Neural cell (in vitro differentiated cells): ENCODE results near the gene PLEKHM3. TPM values are rescaled to one million over a fixed set of nuclear protein-coding genes. Genes with fewer than 3 reads are reported as not detected.

Experiments used
- H2AFZ ChIP-seq: fragments of 200-600, 300-800 bp; sonication (generic), shearing (Covaris generic); 2 replicates; pipeline ENCODE4 v1.6.0; 2014; ENCODE audit warnings: low read depth, mild to moderate bottlenecking, antibody characterized with exemption, low read length, moderate library complexity
- H3F3A ChIP-seq: fragments of 200-600 bp; shearing (Covaris generic); 2 replicates; pipeline ENCODE4 v1.6.1; 2016; ENCODE audit warnings: mild to moderate bottlenecking, moderate library complexity, mixed read lengths, antibody characterized with exemption, low read length; ENCODE audit not compliant: insufficient read depth, poor library complexity, severe bottlenecking
- H3K27ac ChIP-seq: fragments of 200-600, 300-800 bp; sonication (generic), shearing (Covaris generic); 2 replicates; pipeline ENCODE4 v1.5.1; 2014; ENCODE audit warnings: mild to moderate bottlenecking, low read length, moderate library complexity
- H3K27me3 ChIP-seq: fragments of 300-800, 200-600 bp; sonication (generic), shearing (Covaris generic); 2 replicates; pipeline ENCODE4 v1.6.0; 2014; ENCODE audit warnings: mild to moderate bottlenecking, low read depth, low read length, moderate library complexity; ENCODE audit not compliant: insufficient read depth
- H3K36me3 ChIP-seq: fragments of 300-800, 200-600 bp; sonication (generic), shearing (Covaris generic); 2 replicates; pipeline ENCODE4 v1.5.1; 2014; ENCODE audit warnings: mild to moderate bottlenecking, antibody characterized with exemption, low read length, moderate library complexity; ENCODE audit not compliant: insufficient read depth
- H3K4me2 ChIP-seq: fragments of 300-800, 200-600 bp; sonication (generic), shearing (Covaris generic); 2 replicates; pipeline ENCODE4 v1.6.0; 2014; ENCODE audit warnings: mild to moderate bottlenecking, low read length
- H3K4me3 ChIP-seq: fragments of 300-800, 200-600 bp; sonication (generic), shearing (Covaris generic); 2 replicates; pipeline ENCODE4 v1.5.1; 2014; ENCODE audit warnings: mild to moderate bottlenecking, low read length, moderate library complexity
- H3K79me2 ChIP-seq: fragments of 200-600 bp; shearing (Covaris generic); replicated peaks from 2 replicates; pipeline ENCODE4 v1.6.0; 2014; ENCODE audit warnings: mild to moderate bottlenecking, low read length, moderate library complexity; ENCODE audit not compliant: insufficient read depth
- H3K9ac ChIP-seq: fragments of 300-800, 200-600 bp; sonication (generic), shearing (Covaris generic); 2 replicates; pipeline ENCODE4 v1.6.1; 2016; ENCODE audit warnings: mild to moderate bottlenecking, low read length, mixed read lengths
- H3K9me2 ChIP-seq: fragments of 200-600 bp; shearing (Covaris generic); 2 replicates; pipeline ENCODE4 v1.6.1; 2016; ENCODE audit warnings: mild to moderate bottlenecking, low read length, mixed read lengths; ENCODE audit not compliant: insufficient read depth
- H3K9me3 ChIP-seq: fragments of 200-600, 300-800 bp; sonication (generic), shearing (Covaris generic); 2 replicates; pipeline ENCODE4 v1.6.1; 2016; ENCODE audit warnings: mild to moderate bottlenecking, mixed run types, low read length, moderate library complexity, mixed read lengths
- H4K20me1 ChIP-seq: fragments of 200-600 bp; shearing (Covaris generic); 2 replicates; pipeline ENCODE4 v1.6.1; 2016; ENCODE audit warnings: mild to moderate bottlenecking, mixed run types; ENCODE audit not compliant: insufficient read depth
- EP300 ChIP-seq: fragments of 450-650 bp; conservative IDR thresholded peaks from 2 replicates; pipeline ENCODE4 v1.6.1; 2014; ENCODE audit warnings: antibody characterized with exemption, mild to moderate bottlenecking, moderate library complexity; ENCODE audit not compliant: poor library complexity, severe bottlenecking
- EZH2 ChIP-seq: fragments of 200-600, 300-800 bp; shearing (Covaris generic), sonication (generic); IDR thresholded peaks from 2 replicates; pipeline ENCODE4 v1.6.1; 2014; ENCODE audit warnings: antibody characterized with exemption, low read length, borderline replicate concordance, mild to moderate bottlenecking; ENCODE audit not compliant: insufficient read depth, poor library complexity, severe bottlenecking
- MXI1 ChIP-seq: fragments of 450-650 bp; conservative IDR thresholded peaks from 2 replicates; pipeline ENCODE4 v1.6.1; 2014; ENCODE audit warnings: antibody characterized with exemption, mild to moderate bottlenecking; ENCODE audit not compliant: poor library complexity, severe bottlenecking
- POLR2AphosphoS5 ChIP-seq: IDR thresholded peaks from 2 replicates; pipeline ENCODE4 v1.6.1; 2012
- RAD21 ChIP-seq: fragments of 450-650 bp; conservative IDR thresholded peaks from 2 replicates; pipeline ENCODE4 v1.6.1; 2014; ENCODE audit warnings: antibody characterized with exemption, mild to moderate bottlenecking, moderate library complexity
- SMC3 ChIP-seq: fragments of 450-650 bp; conservative IDR thresholded peaks from 2 replicates; pipeline ENCODE4 v1.6.1; 2014; ENCODE audit warnings: antibody characterized with exemption, mild to moderate bottlenecking, moderate library complexity; ENCODE audit not compliant: poor library complexity
- TAF1 ChIP-seq: IDR thresholded peaks from 2 replicates; pipeline ENCODE4 v1.6.1; 2012; ENCODE audit warnings: low read depth
- polyA plus RNA-seq: library from polyadenylated mRNA; depleted of rRNA; stranded (reverse); fragments of >200 nt; gene quantifications from 2 replicates; pipeline ENCODE4 v1.2.3, GENCODE V29; 2014
- TF ChIP-seq, protein P1 (sequence below): fragments of 450-650 bp; IDR thresholded peaks from 2 replicates; pipeline ENCODE4 v1.5.1; 2014; ENCODE audit warnings: antibody characterized with exemption, mild to moderate bottlenecking, moderate library complexity; ENCODE audit not compliant: poor library complexity, severe bottlenecking
- TF ChIP-seq, protein P2 (sequence below): IDR thresholded peaks from 2 replicates; pipeline ENCODE4 v1.6.1; 2012; ENCODE audit warnings: borderline replicate concordance

PLEKHM3 gene
- polyA plus RNA-seq, 1 donor from 2014 or later: 13.4 TPM

DNA sequence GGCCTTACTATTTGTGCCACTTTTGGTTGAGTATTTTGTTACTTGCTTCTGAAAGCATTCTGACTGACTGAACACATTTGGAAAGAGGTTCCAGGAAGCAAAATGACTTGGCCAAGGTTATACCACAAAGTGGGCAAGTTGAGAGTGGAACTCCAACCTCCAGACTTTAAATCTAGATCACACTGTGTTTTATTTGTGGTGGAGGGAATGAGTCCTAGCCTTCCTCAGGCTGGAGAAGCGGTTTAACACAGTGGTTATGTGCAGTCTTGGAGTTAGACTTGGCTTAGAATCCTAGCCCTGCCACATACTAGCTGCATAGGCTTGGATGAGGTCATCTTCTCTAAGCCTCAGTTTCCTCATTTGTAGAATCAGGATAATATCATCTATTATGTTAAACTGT is 33.4 kb downstream of the PLEKHM3 start:
- Histone ChIP-seq H3F3A (no peaks in the 10 kb centered on the region), H3K27ac (no peak overlapping the region), H3K9ac (no peak overlapping the region), H3K4me3 (no peak overlapping the region), H3K4me2 (no peak overlapping the region), H3K9me2 (no peaks in the 10 kb centered on the region), H3K79me2 (peaks cover 5% of the 10 kb centered on the region), H2AFZ (no peak overlapping the region), H3K27me3 (no peaks in the 10 kb centered on the region), H3K36me3 (no peaks in the 10 kb centered on the region), H3K9me3 (no peaks in the 10 kb centered on the region), H4K20me1 (no peaks in the 10 kb centered on the region)
- no peak for TF ChIP-seq RAD21
- no peak for TF ChIP-seq TAF1
- no peak for TF ChIP-seq SMC3
- TF ChIP-seq EP300: no peak

DNA sequence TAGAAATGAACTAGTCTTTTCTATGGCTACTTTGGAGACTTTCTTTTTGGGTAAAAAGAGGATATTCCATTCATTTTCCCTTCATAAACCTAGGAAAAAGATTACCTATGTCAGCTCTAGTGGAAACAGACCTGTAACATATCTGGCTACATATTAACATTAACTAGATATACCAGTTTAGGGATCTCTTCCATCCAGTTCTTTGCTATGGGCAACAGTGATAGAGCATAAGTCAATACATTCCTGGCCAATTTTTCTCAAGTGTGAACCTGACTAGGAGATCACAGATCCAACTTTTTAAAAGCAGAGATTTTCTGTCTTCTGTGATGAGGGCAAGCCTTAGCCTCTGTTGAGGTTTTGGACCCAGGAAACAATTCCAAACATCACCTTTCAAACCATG is 34.5 kb downstream of the PLEKHM3 start:
- no peaks in the 10 kb centered on the region for H4K20me1 ChIP-seq

More for the DNA sequence above, 34.5 kb downstream of the PLEKHM3 start:
- Histone ChIP-seq H3F3A (no peaks in the 10 kb centered on the region), H3K36me3 (no peaks in the 10 kb centered on the region), H2AFZ (no peak overlapping the region), H3K4me2 (no peak overlapping the region), H3K9me3 (no peaks in the 10 kb centered on the region), H3K9me2 (no peaks in the 10 kb centered on the region), H3K27ac (no peak overlapping the region), H3K27me3 (no peaks in the 10 kb centered on the region), H3K4me3 (no peak overlapping the region), H3K79me2 (peaks cover 1% of the 10 kb centered on the region), H3K9ac (no peak overlapping the region)
- TF ChIP-seq RAD21 (no peak), POLR2AphosphoS5 (no peak), MXI1 (no peak), TAF1 (no peak), EP300 (no peak), SMC3 (no peak), EZH2 (no peak)
- TF ChIP-seq, protein P1, sequence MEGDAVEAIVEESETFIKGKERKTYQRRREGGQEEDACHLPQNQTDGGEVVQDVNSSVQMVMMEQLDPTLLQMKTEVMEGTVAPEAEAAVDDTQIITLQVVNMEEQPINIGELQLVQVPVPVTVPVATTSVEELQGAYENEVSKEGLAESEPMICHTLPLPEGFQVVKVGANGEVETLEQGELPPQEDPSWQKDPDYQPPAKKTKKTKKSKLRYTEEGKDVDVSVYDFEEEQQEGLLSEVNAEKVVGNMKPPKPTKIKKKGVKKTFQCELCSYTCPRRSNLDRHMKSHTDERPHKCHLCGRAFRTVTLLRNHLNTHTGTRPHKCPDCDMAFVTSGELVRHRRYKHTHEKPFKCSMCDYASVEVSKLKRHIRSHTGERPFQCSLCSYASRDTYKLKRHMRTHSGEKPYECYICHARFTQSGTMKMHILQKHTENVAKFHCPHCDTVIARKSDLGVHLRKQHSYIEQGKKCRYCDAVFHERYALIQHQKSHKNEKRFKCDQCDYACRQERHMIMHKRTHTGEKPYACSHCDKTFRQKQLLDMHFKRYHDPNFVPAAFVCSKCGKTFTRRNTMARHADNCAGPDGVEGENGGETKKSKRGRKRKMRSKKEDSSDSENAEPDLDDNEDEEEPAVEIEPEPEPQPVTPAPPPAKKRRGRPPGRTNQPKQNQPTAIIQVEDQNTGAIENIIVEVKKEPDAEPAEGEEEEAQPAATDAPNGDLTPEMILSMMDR: no peak
- TF ChIP-seq, protein P2, sequence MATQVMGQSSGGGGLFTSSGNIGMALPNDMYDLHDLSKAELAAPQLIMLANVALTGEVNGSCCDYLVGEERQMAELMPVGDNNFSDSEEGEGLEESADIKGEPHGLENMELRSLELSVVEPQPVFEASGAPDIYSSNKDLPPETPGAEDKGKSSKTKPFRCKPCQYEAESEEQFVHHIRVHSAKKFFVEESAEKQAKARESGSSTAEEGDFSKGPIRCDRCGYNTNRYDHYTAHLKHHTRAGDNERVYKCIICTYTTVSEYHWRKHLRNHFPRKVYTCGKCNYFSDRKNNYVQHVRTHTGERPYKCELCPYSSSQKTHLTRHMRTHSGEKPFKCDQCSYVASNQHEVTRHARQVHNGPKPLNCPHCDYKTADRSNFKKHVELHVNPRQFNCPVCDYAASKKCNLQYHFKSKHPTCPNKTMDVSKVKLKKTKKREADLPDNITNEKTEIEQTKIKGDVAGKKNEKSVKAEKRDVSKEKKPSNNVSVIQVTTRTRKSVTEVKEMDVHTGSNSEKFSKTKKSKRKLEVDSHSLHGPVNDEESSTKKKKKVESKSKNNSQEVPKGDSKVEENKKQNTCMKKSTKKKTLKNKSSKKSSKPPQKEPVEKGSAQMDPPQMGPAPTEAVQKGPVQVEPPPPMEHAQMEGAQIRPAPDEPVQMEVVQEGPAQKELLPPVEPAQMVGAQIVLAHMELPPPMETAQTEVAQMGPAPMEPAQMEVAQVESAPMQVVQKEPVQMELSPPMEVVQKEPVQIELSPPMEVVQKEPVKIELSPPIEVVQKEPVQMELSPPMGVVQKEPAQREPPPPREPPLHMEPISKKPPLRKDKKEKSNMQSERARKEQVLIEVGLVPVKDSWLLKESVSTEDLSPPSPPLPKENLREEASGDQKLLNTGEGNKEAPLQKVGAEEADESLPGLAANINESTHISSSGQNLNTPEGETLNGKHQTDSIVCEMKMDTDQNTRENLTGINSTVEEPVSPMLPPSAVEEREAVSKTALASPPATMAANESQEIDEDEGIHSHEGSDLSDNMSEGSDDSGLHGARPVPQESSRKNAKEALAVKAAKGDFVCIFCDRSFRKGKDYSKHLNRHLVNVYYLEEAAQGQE: no peak
